Activated T-helper 17 cell treated with anti-CD3 and anti-CD28 coated beads, Interleukin-2, amount 50 U/mL, for 72 hours (primary cell): ENCODE measurements around the gene SKIC2. TPM values are rescaled to one million over a fixed set of nuclear protein-coding genes. Genes with fewer than 3 reads are reported as not detected.
"Not testable (repeated sequence)": the region's sequence is repeated elsewhere in the genome, so short reads cannot be mapped to it uniquely, and the experiment has no call there.

Experiments used
- ATAC-seq: fragments of 150-1000 bp; cut with Tn5 transposase; replicated peaks from 2 replicates; pipeline ENCODE4 v1.10.0; 2021; ENCODE audit warnings: mild to moderate bottlenecking, moderate library complexity
- H3K27ac Mint-ChIP-seq: one replicate; pipeline ENCODE4 v1.8.0; 2022; ENCODE audit warnings: mixed read lengths
- H3K27me3 Mint-ChIP-seq: one replicate; pipeline ENCODE4 v1.8.0; 2022; ENCODE audit warnings: mixed read lengths
- H3K36me3 Mint-ChIP-seq: one replicate; pipeline ENCODE4 v1.8.0; 2022; ENCODE audit warnings: low read depth, mild to moderate bottlenecking, mixed read lengths
- H3K4me1 Mint-ChIP-seq: one replicate; pipeline ENCODE4 v1.8.0; 2022; ENCODE audit warnings: mixed read lengths
- H3K4me3 Mint-ChIP-seq: one replicate; pipeline ENCODE4 v1.8.0; 2022; ENCODE audit warnings: mild to moderate bottlenecking, mixed read lengths
- H3K9me3 Mint-ChIP-seq: one replicate; pipeline ENCODE4 v1.8.0; 2022; ENCODE audit warnings: mixed read lengths
- total RNA-seq, 2 donors: library from RNA; stranded (reverse); gene quantifications; one replicate each; pipeline ENCODE4 v1.2.3, GENCODE V29; 2022

Gene SKIC2
- total RNA-seq, 2 donors from 2014 or later: 86.5 to 92.9 TPM

GRCh38 chr6:32013738-32014137 lies 54.8 kb downstream of the SKIC2 start:
- not testable (repeated sequence) for ATAC-seq, H3K9me3 Mint-ChIP-seq, H3K27ac Mint-ChIP-seq, H3K36me3 Mint-ChIP-seq, H3K4me3 Mint-ChIP-seq, H3K4me1 Mint-ChIP-seq, H3K27me3 Mint-ChIP-seq

DNA sequence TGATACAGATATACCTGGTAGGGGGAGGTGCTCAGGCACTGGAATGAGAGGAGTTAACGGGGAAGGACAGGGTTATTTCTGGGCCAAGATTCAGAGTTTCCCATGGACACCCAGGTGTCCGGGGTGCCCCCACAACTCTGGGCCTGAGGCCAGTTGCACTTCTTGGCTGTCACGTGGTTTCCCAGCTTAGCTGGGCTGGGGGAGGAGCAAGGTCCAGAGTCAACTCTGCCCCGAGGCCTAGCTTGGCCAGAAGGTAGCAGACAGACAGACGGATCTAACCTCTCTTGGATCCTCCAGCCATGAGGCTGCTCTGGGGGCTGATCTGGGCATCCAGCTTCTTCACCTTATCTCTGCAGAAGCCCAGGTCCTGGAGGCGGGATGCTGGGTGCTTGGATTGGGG lies 55.6 kb downstream of the SKIC2 start, which contains the start of gene C4B:
TSS of gene C4B (plus strand) at position 249 of the 400 bp plus-strand sequence. CDS start at position 300, 51 bp downstream.
- H3K4me1 Mint-ChIP-seq, H3K9me3 Mint-ChIP-seq, H3K36me3 Mint-ChIP-seq, ATAC-seq, H3K27ac Mint-ChIP-seq, H3K27me3 Mint-ChIP-seq, H3K4me3 Mint-ChIP-seq: not testable (repeated sequence)

Other genes starting within 250 kb of the SKIC2 start
- gene LY6G6D, start 243.8 kb upstream of the SKIC2 start, total RNA-seq: not detected
- under 1 TPM in 1 of 2 donors, not detected in 1; 0.64 TPM for gene LY6G6C, start 237.4 kb upstream of the SKIC2 start, total RNA-seq
- not detected for gene MPIG6B, start 235.8 kb upstream of the SKIC2 start, total RNA-seq
- 10 to 100 TPM in 1 of 2 donors, 1 to 10 TPM in 1; 9.4 to 23.8 TPM for gene DDAH2, start 229.9 kb upstream of the SKIC2 start, total RNA-seq
- 100 to 1,000 TPM; 406 to 482 TPM for gene CLIC1, start 222.6 kb upstream of the SKIC2 start, total RNA-seq
- 10 to 100 TPM; 78.9 to 82.6 TPM for gene MSH5, start 219.2 kb upstream of the SKIC2 start, total RNA-seq
- gene SAPCD1, start 196.5 kb upstream of the SKIC2 start, total RNA-seq: 10 to 100 TPM; 12.1 to 18.9 TPM
- 1 to 10 TPM; 2.9 to 4.2 TPM for gene VWA7, start 181.8 kb upstream of the SKIC2 start, total RNA-seq
- gene VARS1, start 163.4 kb upstream of the SKIC2 start, total RNA-seq: 100 to 1,000 TPM in 1 of 2 donors, 10 to 100 TPM in 1; 75.3 to 134 TPM
- gene LSM2, start 152.2 kb upstream of the SKIC2 start, total RNA-seq: 100 to 1,000 TPM in 1 of 2 donors, 10 to 100 TPM in 1; 92.5 to 139 TPM
- gene HSPA1L, start 143.9 kb upstream of the SKIC2 start, total RNA-seq: 1 to 10 TPM; 2.7 to 2.9 TPM
- gene HSPA1A, start 143.6 kb upstream of the SKIC2 start, total RNA-seq: 100 to 1,000 TPM; 124 to 189 TPM
- gene HSPA1B, start 131.4 kb upstream of the SKIC2 start, total RNA-seq: 100 to 1,000 TPM in 1 of 2 donors, 10 to 100 TPM in 1; 78.4 to 118 TPM
- gene NEU1, start 96.4 kb upstream of the SKIC2 start, total RNA-seq: 10 to 100 TPM; 19.3 to 22.3 TPM
- under 1 TPM in 1 of 2 donors, not detected in 1; 0.39 TPM for gene SLC44A4, start 80.2 kb upstream of the SKIC2 start, total RNA-seq
- gene EHMT2, start 61.5 kb upstream of the SKIC2 start, total RNA-seq: 10 to 100 TPM; 41.2 to 55.3 TPM
- 1 to 10 TPM; 1.6 to 3.0 TPM for gene ZBTB12, start 57.1 kb upstream of the SKIC2 start, total RNA-seq
- gene C2, start 31.5 kb upstream of the SKIC2 start, total RNA-seq: 1 to 10 TPM in 1 of 2 donors, under 1 TPM in 1; 0.58 to 4.7 TPM
- gene CFB, start 13.1 kb upstream of the SKIC2 start, total RNA-seq: 1 to 10 TPM in 1 of 2 donors, not detected in 1; 1.5 TPM
- gene NELFE, start 204 bp upstream of the SKIC2 start, total RNA-seq: 10 to 100 TPM; 50.3 to 63.6 TPM
- 10 to 100 TPM; 14.9 to 16.9 TPM for gene DXO, start 13.0 kb downstream of the SKIC2 start, total RNA-seq
- 1 to 10 TPM; 6.5 to 6.9 TPM for gene C4A, start 22.9 kb downstream of the SKIC2 start, total RNA-seq
- 1 to 10 TPM; 5.9 to 6.1 TPM for gene C4B, start 55.6 kb downstream of the SKIC2 start, total RNA-seq
- gene CYP21A2, start 79.2 kb downstream of the SKIC2 start, total RNA-seq: under 1 TPM; 0.16 to 0.91 TPM
- 10 to 100 TPM in 1 of 2 donors, 1 to 10 TPM in 1; 7.2 to 26.8 TPM for gene TNXB, start 150.2 kb downstream of the SKIC2 start, total RNA-seq
- gene ATF6B, start 169.1 kb downstream of the SKIC2 start, total RNA-seq: 10 to 100 TPM; 73.4 to 99.9 TPM
- 1 to 10 TPM; 7.4 to 9.3 TPM for gene FKBPL, start 171.1 kb downstream of the SKIC2 start, total RNA-seq
- under 1 TPM; 0.17 to 0.29 TPM for gene PRRT1, start 192.8 kb downstream of the SKIC2 start, total RNA-seq
- gene PPT2, start 195.0 kb downstream of the SKIC2 start, total RNA-seq: 10 to 100 TPM; 10.5 to 18.0 TPM
- 10 to 100 TPM in 1 of 2 donors, 1 to 10 TPM in 1; 6.7 to 10.1 TPM for gene EGFL8, start 205.4 kb downstream of the SKIC2 start, total RNA-seq
- gene AGPAT1, start 216.9 kb downstream of the SKIC2 start, total RNA-seq: 10 to 100 TPM; 26.8 to 37.5 TPM
- gene RNF5, start 219.2 kb downstream of the SKIC2 start, total RNA-seq: 10 to 100 TPM; 46.0 to 64.5 TPM
- 10 to 100 TPM; 19.3 to 50.2 TPM for gene AGER, start 225.1 kb downstream of the SKIC2 start, total RNA-seq
- 100 to 1,000 TPM in 1 of 2 donors, 10 to 100 TPM in 1; 53.0 to 135 TPM for gene PBX2, start 231.0 kb downstream of the SKIC2 start, total RNA-seq
- 100 to 1,000 TPM; 136 to 227 TPM for gene GPSM3, start 233.5 kb downstream of the SKIC2 start, total RNA-seq